Fibroblast of skin of scalp (primary cell): ENCODE results near the gene XXYLT1.
"Not testable (repeated sequence)": the region's sequence is repeated elsewhere in the genome, so short reads cannot be mapped to it uniquely, and the experiment has no call there.

Experiments used
- DNase-seq: peaks from one replicate; pipeline ENCODE4 v3.0.0-alpha.2; 2013

XXYLT1 gene

DNA sequence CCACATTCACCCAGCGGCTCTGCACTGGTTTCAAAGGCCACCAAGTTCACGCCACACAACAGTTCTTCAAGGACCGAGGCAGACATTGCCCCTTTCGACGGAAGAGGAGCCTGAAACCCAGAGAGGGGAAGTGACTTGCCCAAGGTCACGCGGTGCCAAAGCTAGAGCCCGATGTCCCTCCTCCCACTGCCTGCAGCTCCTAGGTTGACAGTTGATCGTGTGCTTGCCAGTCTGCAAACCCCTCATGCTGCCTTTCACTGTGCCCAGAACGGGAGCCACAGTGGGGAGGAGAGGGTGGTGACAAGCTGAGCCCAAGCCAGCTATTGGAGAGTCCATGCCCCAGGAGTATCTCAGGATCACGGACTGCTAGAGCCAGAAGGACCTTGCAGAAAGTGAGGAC is 230.9 kb downstream of the XXYLT1 start:
- DNase-seq: no peak

DNA sequence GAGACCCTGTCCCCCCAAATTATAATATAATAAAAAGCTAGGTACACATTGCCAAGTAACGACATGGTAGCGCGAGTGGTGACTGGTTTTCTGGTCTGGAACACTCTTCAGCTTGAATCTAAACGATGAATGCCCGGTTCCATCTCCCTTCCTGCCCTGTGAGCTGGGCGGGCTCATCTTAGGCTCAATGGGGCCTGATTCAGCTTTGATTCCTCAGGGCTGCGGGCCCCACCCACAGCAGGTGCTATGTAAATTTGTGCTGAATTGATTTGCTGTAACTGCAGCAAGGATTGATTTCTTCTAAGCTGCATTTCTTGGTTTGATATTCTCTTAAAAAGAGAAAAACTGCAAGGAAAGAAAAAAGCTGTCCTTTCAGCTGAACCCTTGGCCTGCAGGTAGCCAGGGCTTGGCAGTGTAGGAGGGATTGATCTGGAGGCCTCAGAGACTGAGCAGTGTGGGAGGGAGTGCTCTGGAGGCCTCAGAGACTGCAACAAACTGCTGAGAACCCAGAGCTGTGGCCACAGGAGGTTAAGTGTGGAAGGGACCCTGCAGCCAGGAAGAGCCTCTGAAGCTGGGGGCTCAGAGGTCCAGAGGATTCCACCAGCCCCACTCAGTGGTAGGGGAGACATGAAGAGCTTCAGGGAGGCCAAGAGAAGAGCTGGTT is 231.6 kb downstream of the XXYLT1 start:
- DNase-seq: no peak

DNA sequence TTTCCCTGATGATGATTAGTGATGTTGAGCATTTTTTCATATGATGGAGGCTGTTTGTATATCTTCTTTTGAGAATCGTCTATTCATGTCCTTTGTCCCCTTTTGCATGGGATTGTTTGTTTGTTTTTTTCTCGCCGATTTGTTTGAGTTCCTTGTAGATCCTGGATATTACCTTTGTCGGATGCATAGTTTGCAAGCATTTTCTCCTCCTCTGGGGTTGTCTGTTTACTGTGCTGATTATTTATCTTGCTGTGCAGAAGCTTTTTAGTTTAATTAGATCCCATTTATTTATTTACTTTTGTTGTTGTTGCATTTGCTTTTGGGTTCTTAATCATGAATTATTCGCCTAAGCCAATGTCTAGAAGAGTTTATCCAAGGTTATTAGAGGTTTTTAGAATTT is 232.8 kb downstream of the XXYLT1 start:
- DNase-seq: no peak

DNA sequence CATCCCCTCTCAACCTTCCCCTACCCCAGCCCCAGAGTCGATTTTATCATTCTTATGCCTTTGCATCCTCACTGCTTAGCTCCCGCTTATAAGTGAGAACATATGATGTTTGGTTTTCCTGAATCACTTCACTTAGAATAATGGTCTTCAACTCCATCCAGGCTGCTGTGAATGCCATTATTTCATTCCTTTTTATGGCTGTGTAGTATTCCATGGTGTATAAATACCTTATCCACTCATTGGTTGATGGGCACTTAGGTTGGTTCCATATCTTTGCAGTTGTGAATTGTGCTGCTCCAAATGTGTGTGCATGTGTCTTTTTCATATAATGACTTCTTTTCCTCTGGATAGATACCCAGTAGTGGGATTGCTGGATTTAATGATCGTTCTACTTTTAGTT is 233.4 kb downstream of the XXYLT1 start:
- not testable (repeated sequence) for DNase-seq

DNA sequence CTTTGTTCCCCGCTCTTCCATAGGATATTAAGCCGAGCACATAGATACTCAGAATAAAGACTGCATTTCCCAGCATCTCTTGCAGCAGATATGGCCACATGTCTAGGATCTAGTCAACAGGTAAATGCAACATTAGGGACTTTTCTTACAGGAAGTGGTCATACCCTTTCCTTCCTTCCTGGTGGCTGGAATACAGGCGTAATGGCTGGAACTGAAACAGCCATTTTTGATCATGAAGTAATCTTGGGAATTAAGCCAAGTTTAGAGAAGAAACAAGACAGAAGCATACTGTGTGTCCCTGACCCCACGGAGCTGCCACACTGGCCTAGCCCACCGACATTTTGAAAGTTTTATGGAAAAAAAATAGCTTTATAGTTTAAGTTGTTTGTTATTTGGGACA is 234.0 kb downstream of the XXYLT1 start:
- DNase-seq: no peak

DNA sequence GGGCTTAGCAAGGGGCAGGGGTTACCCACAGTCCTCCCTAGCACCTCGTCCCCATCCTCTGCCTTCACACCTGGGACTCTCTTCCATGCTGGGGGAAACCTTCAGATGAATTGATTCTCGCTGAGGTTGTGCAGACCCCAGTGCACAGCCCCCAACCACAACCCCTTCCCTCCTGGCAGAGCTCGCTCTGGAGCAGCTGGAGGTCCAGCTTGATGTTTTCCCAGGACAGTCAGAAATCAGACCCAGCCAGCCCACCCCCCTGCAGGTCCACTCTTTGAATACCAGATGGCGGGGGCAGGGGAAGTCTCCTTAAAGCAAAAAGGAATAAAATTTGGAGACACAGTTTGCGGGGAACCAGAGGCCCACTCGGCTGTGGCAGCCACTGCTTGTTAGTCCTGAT is 234.4 kb downstream of the XXYLT1 start:
- no peak for DNase-seq

DNA sequence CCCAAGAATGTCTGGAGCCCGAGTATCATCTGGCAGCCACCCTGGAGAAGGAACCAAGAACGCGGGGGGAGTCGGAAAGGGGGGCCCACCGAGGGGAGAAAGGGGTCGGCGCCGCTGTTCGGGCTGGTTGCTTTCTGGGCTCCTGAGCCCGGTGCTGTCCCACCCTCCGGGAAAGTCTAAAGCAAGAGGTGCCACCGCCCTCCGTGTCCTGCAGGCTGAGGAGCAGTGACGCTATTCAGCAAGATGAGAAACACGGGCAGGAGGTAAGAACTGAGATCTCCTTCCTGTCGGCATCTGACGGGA is 234.8 kb downstream of the XXYLT1 start:
- DNase-seq: no peak

DNA sequence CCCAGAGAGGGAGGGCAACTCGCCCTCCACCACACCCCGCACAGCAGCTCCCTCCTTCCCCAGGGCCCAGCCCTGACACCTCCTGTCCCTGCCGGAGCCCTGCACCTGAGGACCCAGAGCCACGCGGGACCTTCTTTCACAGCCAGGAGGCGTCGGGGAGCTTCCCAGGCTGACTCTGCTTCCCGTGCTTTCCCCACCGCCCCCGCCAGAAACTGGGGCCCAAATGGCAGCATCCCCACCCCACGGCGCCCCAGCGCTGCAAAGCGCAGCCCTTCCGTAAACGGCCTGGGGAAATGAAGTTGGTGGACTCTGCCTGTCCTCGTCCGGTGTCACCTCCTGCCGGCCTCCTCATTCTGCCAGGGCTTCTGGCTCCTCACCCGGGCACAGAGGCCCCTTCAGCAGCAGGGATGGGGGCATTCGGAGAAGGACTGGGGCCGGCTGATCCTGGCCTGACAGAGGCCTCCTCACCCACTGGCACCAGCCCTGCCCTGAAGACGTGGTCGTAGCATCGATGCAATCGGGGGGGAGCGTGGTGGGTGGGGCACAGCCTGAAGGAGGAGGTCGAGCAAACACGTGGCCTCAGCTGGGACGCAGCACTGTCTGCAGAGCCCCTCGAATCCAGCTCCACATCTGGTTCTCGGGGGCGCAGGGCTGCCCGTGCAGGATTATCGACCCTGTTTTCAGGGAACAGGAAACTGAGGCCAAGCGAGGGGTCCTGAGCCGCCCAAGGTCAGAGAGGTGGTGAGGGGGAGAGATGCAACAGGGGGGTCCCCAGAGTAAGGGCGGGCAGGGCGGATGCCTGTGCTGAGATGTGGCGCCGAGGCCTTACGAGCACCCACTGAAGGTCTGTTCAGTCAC is 235.4 kb downstream of the XXYLT1 start:
- no peak for DNase-seq

DNA sequence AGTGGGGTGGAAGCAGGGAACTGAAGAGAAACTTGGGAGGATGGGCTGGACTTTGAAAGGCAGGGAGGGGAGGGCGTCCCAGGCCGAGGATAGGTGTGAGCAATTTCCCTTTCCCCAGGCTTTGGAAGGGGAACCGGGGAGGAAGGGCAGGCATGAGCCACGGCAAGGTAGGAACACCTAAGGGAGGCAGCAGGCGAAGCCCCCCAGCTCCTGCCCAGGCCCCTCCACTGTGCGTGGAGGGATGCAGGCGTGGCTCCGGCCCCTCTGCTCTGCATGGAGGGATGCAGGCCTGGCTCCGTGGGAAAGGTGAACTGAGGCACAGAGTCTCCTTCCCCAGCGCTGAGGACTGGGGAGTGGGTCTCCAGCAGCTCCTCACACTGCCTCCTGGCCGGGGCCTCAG is 236.4 kb downstream of the XXYLT1 start:
- no peak for DNase-seq

DNA sequence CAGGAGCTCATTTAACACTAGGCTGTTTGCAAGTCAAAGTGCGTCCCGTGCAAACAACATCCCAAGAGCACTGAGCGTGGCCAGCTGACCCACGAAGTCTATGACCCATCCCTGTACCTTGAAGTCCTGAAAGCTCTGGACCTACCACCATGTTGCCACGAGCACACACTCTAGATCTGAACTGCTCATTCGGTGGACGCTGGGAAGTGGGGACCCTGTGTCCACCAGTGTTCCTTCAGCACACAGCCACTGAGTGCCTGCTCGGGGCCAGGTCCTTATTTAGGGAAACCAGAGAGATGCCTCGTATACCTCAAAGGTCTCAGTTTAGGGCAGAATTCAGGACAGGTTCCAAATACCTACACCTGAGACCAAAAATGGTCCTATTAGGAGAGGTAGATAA is 236.9 kb downstream of the XXYLT1 start:
- no peak for DNase-seq

DNA sequence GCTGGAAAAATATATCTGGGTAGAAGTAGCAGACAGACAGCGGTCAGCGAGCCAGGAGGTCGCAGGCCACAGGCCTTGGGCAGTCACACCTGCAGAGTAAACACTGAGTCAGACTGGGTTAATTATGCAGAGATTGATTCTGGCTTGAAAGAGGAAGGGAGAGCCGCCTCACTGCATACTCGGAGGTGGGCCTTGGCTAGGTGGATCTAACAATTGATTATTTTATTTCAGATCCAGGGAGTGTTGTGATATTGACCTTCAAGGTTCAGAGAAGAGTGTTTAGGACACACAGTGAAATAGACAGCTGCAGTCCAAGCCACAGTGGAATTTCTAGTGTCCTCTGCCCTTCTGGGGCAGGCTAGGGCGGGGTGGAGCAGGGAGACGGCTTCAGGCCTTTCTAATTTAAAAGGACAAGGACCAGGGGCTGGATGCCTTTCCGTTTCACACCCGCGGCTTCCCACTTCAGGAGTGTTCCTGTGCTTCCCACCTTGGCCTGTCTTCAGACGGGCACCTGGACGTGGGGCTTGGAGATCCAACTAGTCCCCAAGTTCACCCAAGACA is 237.3 kb downstream of the XXYLT1 start:
- DNase-seq: no peak

DNA sequence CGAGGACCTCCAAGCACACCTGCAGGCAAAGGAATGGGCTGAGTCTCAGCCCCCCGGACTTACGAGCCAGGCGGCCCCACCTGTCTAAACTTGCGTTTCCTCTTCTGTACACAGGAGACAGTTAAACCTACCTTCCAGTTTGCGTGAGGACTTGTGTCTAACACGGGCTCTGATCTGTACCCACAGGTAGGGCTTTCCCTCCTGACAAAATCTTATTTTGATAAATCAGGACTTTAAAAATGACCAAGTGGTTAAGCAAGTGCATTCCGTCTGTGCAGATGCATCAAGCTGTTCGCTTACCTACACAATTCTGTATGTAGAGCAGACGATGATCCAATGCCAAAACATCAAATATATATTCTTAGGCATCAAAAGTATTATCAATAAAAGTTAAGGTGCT is 238.0 kb downstream of the XXYLT1 start:
- no peak for DNase-seq

DNA sequence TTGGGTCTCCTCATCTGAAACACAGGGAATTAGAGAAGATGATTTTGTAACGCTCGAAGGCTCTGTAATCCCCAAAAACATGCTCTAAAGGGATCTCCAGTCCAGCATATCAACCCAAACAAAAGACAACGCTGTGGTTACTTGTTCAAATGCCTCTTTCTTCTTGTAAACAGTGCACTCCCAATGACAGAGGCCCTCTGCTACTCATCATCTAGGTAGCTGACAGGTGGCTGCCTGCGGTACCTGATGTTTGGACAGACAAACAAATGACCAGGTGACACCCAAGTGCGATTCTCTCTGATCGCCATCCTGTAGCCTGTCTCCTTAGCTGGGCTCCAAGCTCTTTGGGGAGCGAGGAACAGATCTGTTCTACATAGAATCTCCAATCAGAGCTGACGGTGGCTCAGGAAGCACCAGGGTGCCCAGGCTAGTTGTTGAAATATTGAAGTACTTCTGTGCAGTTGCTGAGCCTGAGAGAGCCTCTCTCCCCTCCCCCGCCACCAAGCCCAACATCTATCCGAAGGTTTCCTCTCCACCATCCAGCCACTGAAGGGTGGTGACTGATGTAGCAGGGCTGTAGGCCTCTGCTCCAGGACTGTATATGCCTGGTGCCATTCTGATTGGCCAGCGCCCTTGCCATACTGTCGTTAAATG is 238.7 kb downstream of the XXYLT1 start:
- DNase-seq: no peak

DNA sequence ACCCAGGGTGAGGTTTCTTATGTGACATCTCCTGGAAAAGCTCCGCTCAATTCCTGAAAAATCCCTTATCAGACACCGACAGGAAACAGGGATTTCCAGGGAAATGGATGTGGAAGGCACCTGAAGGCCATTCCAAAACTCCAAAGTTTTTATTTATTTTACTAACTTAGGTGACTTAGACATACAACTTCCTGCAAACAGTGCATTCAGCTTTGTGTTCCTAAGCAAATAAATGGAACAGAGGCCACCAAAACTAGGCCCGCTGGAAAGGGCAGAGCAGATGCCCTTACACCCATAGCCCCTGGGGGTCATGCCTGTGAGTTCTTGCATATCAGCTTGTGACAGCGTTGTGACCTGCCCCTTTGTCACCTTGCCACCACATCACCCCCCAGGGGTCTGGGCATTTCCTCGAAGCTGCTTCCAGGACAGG is 239.4 kb downstream of the XXYLT1 start:
- no peak for DNase-seq

DNA sequence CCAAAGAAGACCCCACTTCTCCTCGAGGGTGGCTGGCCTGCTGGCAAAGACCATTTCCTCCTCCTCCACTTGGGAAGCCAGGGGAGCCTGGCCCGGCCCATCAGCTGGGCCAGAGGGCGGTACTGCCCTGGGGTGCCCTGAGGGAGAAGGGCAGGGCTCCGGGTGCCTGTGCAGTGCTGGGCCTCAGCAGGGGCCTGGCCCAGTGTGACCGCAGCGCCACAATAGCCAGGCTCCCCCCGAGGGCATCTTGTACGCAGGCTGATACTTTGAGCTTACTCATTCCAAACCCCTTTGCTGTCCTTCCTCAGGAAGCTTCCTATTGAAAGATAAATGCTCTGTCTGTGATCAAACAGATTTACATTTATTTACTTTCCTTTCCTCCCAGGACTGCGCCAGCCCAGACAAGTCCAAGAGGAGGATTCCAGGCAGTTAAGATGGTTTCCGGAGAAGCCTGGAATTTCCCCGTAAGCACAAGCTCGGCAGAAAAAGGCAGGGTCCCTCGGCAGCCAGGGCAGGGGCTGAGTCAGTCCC is 240.1 kb downstream of the XXYLT1 start:
- peak; percentile 37 for DNase-seq

DNA sequence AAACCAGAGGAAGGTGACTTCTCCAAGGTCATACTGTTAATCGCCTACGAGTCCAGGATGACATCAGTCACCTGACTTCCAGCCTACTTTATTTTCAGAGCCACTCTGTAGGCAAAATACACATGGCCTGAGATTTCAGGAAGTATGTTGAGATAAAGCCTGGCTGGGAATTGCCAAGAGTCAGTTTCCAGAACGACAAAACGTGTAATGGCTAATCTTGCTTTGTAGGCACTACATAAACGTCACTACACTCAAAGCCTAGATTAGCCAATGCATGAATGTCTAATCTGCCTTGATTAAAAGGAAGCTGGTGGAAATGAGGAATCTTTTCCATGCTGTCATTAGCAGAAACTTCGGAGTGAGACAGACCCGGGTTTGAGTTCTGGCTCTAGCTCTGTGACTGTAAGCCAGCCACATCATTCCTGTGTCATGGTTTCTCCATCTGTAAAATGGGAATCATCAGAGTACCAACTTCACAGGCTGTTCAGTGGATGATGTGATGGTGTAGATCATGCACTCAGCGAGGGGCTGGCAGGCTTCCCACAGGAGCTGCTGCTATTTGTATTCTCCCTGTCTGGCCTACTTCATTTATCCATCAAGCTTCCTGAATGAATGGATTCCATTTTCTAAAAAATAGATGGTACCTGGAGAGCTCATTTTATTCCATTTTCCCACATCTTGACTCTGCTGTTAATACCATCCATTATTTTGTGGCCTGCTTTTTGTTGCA is 241.9 kb downstream of the XXYLT1 start:
- DNase-seq: no peak

DNA sequence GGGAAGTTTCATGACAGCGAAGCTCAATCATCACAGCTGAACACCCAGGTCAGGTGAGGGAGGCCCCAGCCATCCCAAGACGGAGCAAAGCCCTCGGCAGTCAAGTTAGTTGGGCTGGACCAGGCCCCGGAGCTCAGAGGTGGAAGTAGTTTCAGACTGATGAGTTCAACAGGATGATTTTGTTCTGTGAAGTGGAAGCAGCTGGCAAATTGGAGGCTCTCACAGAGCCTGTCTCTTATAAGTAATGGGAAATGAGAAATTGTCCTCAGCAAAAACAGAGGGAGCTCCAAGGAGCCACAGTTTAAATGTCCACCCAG is 245.1 kb downstream of the XXYLT1 start:
- no peak for DNase-seq

DNA sequence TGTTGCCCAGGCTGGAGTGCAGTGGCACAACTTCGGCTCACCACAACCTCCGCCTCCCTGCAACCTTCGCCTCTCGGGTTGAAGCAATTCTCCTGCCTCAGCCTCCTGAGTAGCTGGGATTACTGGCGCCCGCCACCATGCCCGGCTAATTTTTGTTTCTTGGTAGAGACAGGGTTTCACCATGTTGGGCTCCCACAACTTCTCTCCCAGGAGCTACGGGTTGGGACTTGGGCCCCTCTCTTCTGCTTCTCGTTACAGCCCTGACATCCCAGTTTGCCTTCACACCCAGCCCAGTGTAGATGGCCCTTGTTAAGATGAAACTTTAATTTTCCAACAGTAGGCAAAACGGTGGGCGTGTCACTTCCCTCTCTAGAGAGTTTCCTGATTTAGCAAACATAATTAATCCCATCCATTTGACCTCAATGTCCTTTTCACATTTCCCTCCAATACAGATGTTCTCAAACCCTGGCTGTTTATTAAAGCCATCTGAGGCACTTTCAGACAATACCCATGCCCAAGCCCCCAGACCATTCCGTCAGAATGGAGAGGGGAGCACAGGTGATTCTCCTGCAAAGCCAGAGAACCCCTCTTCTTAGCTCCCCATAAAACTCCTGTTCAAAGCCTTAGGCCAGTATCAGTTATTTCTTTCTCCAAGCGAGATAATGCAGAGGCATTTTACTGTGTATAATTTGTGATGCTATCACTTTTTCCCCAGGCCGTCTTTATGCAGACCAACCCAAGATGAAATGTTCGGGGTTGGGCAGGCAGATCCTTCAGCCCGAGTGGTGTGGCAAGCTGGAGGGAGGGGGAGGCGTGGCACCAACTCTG is 245.7 kb downstream of the XXYLT1 start:
- no peak for DNase-seq

DNA sequence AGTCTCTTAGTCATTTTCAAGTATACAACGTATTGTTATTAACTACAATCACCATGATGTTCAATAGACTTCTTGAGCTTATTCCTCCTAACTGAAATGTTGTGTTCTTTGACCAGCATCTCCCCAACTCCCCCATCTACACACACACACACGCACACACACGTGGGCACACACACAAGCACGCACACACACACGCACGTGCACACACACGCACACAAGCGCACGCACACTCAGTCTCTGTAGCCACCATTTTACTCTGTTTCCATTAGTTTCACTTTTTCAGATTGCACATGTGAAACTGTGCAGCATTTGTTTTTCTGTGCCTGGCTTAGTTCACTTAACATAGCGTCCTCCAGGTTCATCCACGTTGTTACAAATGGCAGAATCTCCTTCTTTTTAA is 247.0 kb downstream of the XXYLT1 start:
- no peak for DNase-seq

DNA sequence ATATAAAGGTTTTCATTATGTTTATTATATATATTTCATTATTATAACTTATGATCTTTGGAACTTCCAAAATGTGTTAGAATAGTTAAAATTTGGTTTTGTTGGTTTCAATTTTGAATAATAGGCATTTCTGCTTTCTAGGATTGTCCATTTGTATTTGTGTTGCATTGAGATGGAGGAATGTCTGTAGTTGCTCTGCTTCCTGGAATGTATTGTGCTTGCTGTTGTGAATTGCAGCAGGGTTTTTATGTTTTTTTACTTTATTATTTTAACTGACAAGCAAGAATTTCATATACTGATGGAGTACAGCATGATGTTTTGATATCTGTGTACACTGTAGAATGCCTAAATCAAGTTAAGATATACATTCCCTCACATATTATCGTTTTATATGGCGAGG is 247.4 kb downstream of the XXYLT1 start:
- DNase-seq: no peak

DNA sequence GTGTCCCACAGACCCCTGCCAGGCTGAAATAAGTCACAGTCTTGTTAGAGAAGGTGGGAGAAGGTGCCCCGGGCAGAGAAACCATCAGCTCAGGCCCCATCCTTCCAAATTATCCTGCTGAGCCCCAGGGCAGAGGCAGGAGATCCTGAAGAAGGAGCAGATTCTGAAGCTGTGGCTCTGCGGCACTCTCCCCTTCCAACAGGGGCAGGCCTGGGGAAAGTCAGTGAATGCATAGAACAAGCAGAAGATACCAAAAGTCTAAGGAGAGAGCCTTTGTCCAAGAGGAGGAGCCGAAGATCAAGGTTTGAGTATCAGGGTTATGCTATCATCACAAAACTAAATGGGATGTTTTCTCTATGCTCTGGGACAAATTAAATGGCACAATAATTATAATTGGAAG is 249.3 kb downstream of the XXYLT1 start:
- DNase-seq: no peak

DNA sequence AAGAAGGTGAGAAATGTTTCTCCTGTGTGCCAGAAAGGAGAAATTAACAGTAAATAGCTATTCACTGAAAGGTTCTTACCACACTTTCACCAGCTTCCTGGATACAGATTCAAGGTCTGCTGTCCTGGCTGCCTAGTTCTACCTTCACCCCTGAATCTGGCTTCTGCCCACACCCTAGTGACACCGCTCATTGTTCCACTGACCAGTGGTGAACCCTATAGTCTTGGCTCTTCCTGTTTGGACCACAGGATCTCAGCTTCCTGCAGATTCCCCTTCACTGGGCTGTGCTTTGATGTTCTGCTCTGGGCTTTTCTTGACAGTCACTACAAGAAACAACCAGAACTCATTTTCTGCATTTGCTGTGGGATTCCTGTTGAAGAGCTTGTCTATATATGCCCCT is 250.0 kb downstream of the XXYLT1 start:
- DNase-seq: no peak
